Kidney (tissue), 14 donors: ENCODE measurements around the gene STK31. TPM values are rescaled to one million over a fixed set of nuclear protein-coding genes. Genes with fewer than 3 reads are reported as not detected.
"Not testable (repeated sequence)": the region's sequence is repeated elsewhere in the genome, so short reads cannot be mapped to it uniquely, and the experiment has no call there.

Experiments used
- DNase-seq, 5 donors: peaks; one replicate each; pipeline ENCODE4 v3.0.0-alpha.2; 2013 to 2020
- FAIRE-seq: peaks from 2 replicates; lab custom pipeline; 2012; peaks lifted over from hg19 to GRCh38; lab: Jason Lieb, UNC
- H3K27ac ChIP-seq, 2 donors: one replicate each; pipeline ENCODE4 v1.7.0; 2013; ENCODE audit warnings: low read depth in 2 of 2, low read length in 2 of 2, inconsistent platforms in 1 of 2
- H3K27me3 ChIP-seq: one replicate; pipeline ENCODE4 v1.7.1; 2013; ENCODE audit warnings: low read length, inconsistent platforms; ENCODE audit not compliant: control insufficient read depth, insufficient read depth
- H3K36me3 ChIP-seq, 3 donors: one replicate each; pipeline versions ENCODE4 v1.7.0 to v1.7.1; 2013; ENCODE audit warnings: low read length in 3 of 3, control low read depth in 1 of 3, inconsistent platforms in 1 of 3; ENCODE audit not compliant: insufficient read depth in 3 of 3, control insufficient read depth in 2 of 3
- H3K4me1 ChIP-seq, 3 donors: one replicate each; pipeline versions ENCODE4 v1.7.0 to v1.7.1; 2013; ENCODE audit warnings: low read length in 3 of 3, inconsistent platforms in 1 of 3, low read depth in 1 of 3; ENCODE audit not compliant: control insufficient read depth in 2 of 3, insufficient read depth in 2 of 3
- H3K4me3 ChIP-seq, 3 donors: one replicate each; pipeline versions ENCODE4 v1.7.0 to v1.8.1; 2013; ENCODE audit warnings: low read length in 3 of 3, control low read depth in 1 of 3, inconsistent platforms in 1 of 3
- H3K9ac ChIP-seq, 3 donors: one replicate each; pipeline versions ENCODE4 v1.7.0 to v1.7.1; 2013; ENCODE audit warnings: low read length in 3 of 3, control low read depth in 1 of 3, inconsistent platforms in 1 of 3
- H3K9me3 ChIP-seq, 3 donors: one replicate each; pipeline versions ENCODE4 v1.7.0 to v1.7.1; 2013; ENCODE audit warnings: low read length in 3 of 3, control low read depth in 1 of 3, inconsistent platforms in 1 of 3; ENCODE audit not compliant: control insufficient read depth in 2 of 3, insufficient read depth in 1 of 3
- CTCF ChIP-seq: IDR thresholded peaks from 3 replicates; pipeline ENCODE4 v1.5.1; 2012; ENCODE audit warnings: mild to moderate bottlenecking, moderate library complexity, borderline replicate concordance; ENCODE audit not compliant: insufficient read depth; ENCODE audit errors: extremely low read depth
- intact Hi-C: fragments of 100-400 bp; cut with DNase I; formaldehyde crosslinking; loops from one replicate; pipeline ENCODE4 v1.11.1; 2022
- polyA plus RNA-seq: library from polyadenylated mRNA; stranded (reverse); fragments of 350-450 nt; fragmentation: Illumina TruSeq; extraction: RNeasy Lipid Tissue Mini Kit (QIAGEN cat#74804); gene quantifications from one replicate; pipeline ENCODE4 v1.2.3, GENCODE V29; 2014; ENCODE audit warnings: low read depth, low replicate concordance; ENCODE audit not compliant: insufficient read depth
- total RNA-seq: library from RNA; stranded (reverse); fragmentation: NEBNext Ultra II Directional; extraction: Animal tissue kit (Norgen Biotek cat#: 25700); gene quantifications from one replicate; pipeline ENCODE4 v1.2.1, GENCODE V29; 2021
- donor health status: control.
- donor health status: control.
- donor health status: control.
- donor health status: control.
- donor health status: control.
- donor health status: DM: yes; HTN: yes; CAD: no.
- donor health status: Normal renal cell carcinoma (clear cell type).

Gene STK31
- total and polyA plus RNA-seq, 2 donors from 2014 or later = 0.15 to 0.44 TPM

DNA sequence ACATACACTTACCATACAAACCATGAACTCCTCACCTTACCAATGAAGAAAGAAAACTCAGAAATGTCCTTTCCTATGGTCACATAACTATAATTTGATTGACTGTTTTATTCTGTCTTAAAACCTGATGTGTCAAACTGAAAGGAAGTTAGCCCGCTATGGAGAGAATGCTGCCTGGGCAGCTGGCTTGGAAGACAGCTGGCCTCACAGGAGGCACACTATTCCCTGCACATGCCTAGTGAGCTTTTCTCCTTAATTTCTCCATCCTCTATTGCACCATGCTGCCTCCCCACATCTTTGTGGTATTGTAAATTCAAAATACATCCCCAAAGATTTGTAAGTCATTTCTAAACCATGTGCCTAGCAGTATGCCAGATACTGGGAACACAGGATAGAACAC, 163.3 kb downstream of the STK31 start:
- FAIRE-seq = no peak
- DNase-seq = no peak
- TF ChIP-seq CTCF = no peak
- no peak overlapping the region for H3K9ac ChIP-seq
- intact Hi-C loops = no loop called here
- H3K27ac ChIP-seq = no peak overlapping the region
- H3K4me1 ChIP-seq = no peaks in the 10 kb centered on the region
- no peaks in the 10 kb centered on the region for H3K36me3 ChIP-seq
- no peak overlapping the region for H3K4me3 ChIP-seq
- H3K27me3 ChIP-seq = no peaks in the 10 kb centered on the region
- no peaks in the 10 kb centered on the region for H3K9me3 ChIP-seq

DNA sequence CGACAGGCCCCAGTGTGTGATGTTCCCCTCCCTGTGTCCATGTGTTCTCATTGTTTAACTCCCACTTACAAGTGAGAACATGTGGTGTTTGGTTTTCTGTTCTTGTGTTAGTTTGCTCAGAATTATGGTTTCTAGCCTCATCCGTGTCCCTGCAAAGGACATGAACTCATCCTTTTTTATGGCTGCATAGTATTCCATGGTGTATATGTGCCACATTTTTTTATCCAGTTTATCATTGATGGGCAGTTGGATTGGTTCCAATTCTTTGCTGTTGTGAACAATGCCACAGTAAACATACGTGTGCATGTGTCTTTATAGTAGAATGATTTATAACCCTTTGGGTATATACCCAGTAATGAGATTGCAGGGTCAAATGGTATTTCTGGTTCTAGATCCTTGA, 166.5 kb downstream of the STK31 start:
- H3K27ac ChIP-seq, H3K9me3 ChIP-seq, H3K36me3 ChIP-seq, H3K4me3 ChIP-seq, intact Hi-C loops, H3K9ac ChIP-seq, H3K27me3 ChIP-seq, H3K4me1 ChIP-seq, FAIRE-seq, DNase-seq: not testable (repeated sequence)

Other genes with a start within 250 kb of the STK31 start
- 0.85 TPM for gene IGF2BP3, start 239.7 kb upstream of the STK31 start, total RNA-seq
- not detected for gene IGF2BP3, start 239.7 kb upstream of the STK31 start, polyA plus RNA-seq
- gene TRA2A, start 178.2 kb upstream of the STK31 start, total RNA-seq = 67.1 TPM
- gene TRA2A, start 178.2 kb upstream of the STK31 start, polyA plus RNA-seq = 46.4 TPM
- 8.9 TPM for gene CCDC126, start 112.8 kb upstream of the STK31 start, total RNA-seq
- gene CCDC126, start 112.8 kb upstream of the STK31 start, polyA plus RNA-seq = 5.2 TPM
- 8.6 TPM for gene FAM221A, start 30.0 kb upstream of the STK31 start, total RNA-seq
- 8.7 TPM for gene FAM221A, start 30.0 kb upstream of the STK31 start, polyA plus RNA-seq